SU-DHL-6 (cell line): Measurements from ENCODE around the gene MCRIP2.

Experiments
- H2AFZ ChIP-seq: fragments of 200-600 bp; sonication (generic); 2 replicates; pipeline ENCODE4 v1.6.1; 2014; ENCODE audit warnings: low read depth, mild to moderate bottlenecking, moderate library complexity, mixed read lengths, antibody characterized with exemption, low read length; ENCODE audit not compliant: severe bottlenecking
- H3F3A ChIP-seq: fragments of 200-600 bp; shearing (Covaris generic); 2 replicates; pipeline ENCODE4 v1.6.0; 2016; ENCODE audit warnings: antibody characterized with exemption, mild to moderate bottlenecking; ENCODE audit not compliant: insufficient read depth
- H3K27ac ChIP-seq: fragments of 200-600 bp; sonication (generic); 2 replicates; pipeline ENCODE4 v1.5.1; 2016; ENCODE audit warnings: low read depth, mild to moderate bottlenecking, low read length, moderate library complexity, mixed read lengths
- H3K27me3 ChIP-seq: fragments of 200-600 bp; sonication (generic), shearing (Covaris generic); 2 replicates; pipeline ENCODE4 v1.6.0; 2014; ENCODE audit warnings: mild to moderate bottlenecking, low read length
- H3K36me3 ChIP-seq: fragments of 200-600 bp; sonication (generic); 2 replicates; pipeline ENCODE4 v1.6.1; 2014; ENCODE audit warnings: mild to moderate bottlenecking, low read length, mixed read lengths
- H3K4me2 ChIP-seq: fragments of 300-600, 200-600 bp; shearing (Covaris generic), sonication (generic); 2 replicates; pipeline ENCODE4 v1.6.0; 2014; ENCODE audit warnings: low read length, low read depth, mild to moderate bottlenecking; ENCODE audit not compliant: poor library complexity, severe bottlenecking
- H3K4me3 ChIP-seq: fragments of 200-600 bp; sonication (generic); 2 replicates; pipeline ENCODE4 v1.5.1; 2014; ENCODE audit warnings: antibody characterized with exemption, low read length, mild to moderate bottlenecking, mixed read lengths; ENCODE audit not compliant: insufficient read depth, poor library complexity, severe bottlenecking
- H3K79me2 ChIP-seq: fragments of 200-600 bp; sonication (generic); 2 replicates; pipeline ENCODE4 v1.6.1; 2014; ENCODE audit warnings: mild to moderate bottlenecking, low read length, moderate library complexity; ENCODE audit not compliant: insufficient read depth
- H3K9ac ChIP-seq: fragments of 200-600 bp; sonication (generic); 2 replicates; pipeline ENCODE4 v1.7.0; 2014; ENCODE audit warnings: mild to moderate bottlenecking, low read length
- H3K9me2 ChIP-seq: fragments of 200-600 bp; sonication (generic); replicated peaks from 2 replicates; pipeline ENCODE4 v1.6.1; 2014; ENCODE audit warnings: low read length; ENCODE audit not compliant: insufficient read depth
- H3K9me3 ChIP-seq: fragments of 200-600 bp; sonication (generic); 2 replicates; pipeline ENCODE4 v1.6.1; 2014; ENCODE audit warnings: low read length, mixed read lengths; ENCODE audit not compliant: insufficient read depth
- H4K20me1 ChIP-seq: fragments of 200-600 bp; sonication (generic); 2 replicates; pipeline ENCODE4 v1.6.1; 2014; ENCODE audit warnings: low read depth, mild to moderate bottlenecking, antibody characterized with exemption, low read length, moderate library complexity, mixed read lengths
- CTCF ChIP-seq: fragments of 200-600 bp; sonication (generic); IDR thresholded peaks from one replicate; pipeline ENCODE4 v1.5.1; 2017; ENCODE audit warnings: antibody characterized with exemption, mild to moderate bottlenecking, low read length, moderate library complexity; ENCODE audit not compliant: insufficient read depth, poor library complexity, severe bottlenecking
- EZH2phosphoT487 ChIP-seq: fragments of 200-600 bp; sonication (generic), shearing (Covaris generic); conservative IDR thresholded peaks from 2 replicates; pipeline ENCODE4 v1.6.1; 2018; ENCODE audit warnings: mild to moderate bottlenecking, antibody characterized with exemption, low read length, moderate library complexity, mixed read lengths

MCRIP2 gene

GRCh38 chr16:658679-659571 lies 17.3 kb downstream of the MCRIP2 start:
- TF ChIP-seq CTCF (no peak), EZH2phosphoT487 (no peak)
- Histone ChIP-seq H3K36me3 (no peaks in the 10 kb centered on the region), H3K4me2 (no peak overlapping the region), H3K27me3 (no peaks in the 10 kb centered on the region), H3K27ac (no peak overlapping the region), H3K9me2 (no peaks in the 10 kb centered on the region), H3K4me3 (no peak overlapping the region), H3K9ac (no peak overlapping the region), H3K9me3 (no peaks in the 10 kb centered on the region), H2AFZ (no peak overlapping the region), H3K79me2 (no peaks in the 10 kb centered on the region), H4K20me1 (no peaks in the 10 kb centered on the region), H3F3A (no peaks in the 10 kb centered on the region)

GRCh38 chr16:659618-660017 lies 18.0 kb downstream of the MCRIP2 start:
- Histone ChIP-seq H3K36me3 (no peaks in the 10 kb centered on the region), H3K27me3 (no peaks in the 10 kb centered on the region), H3K27ac (no peak overlapping the region), H4K20me1 (no peaks in the 10 kb centered on the region), H3K79me2 (no peaks in the 10 kb centered on the region), H3K9ac (no peak overlapping the region), H3K9me2 (no peaks in the 10 kb centered on the region), H3K4me3 (no peak overlapping the region), H3K4me2 (no peak overlapping the region), H2AFZ (no peak overlapping the region), H3K9me3 (no peaks in the 10 kb centered on the region), H3F3A (no peaks in the 10 kb centered on the region)
- TF ChIP-seq EZH2phosphoT487 (no peak), CTCF (no peak)

GRCh38 chr16:660132-660458 lies 18.5 kb downstream of the MCRIP2 start:
- H3K9me3 ChIP-seq: no peaks in the 10 kb centered on the region
- no peak overlapping the region for H3K4me3 ChIP-seq
- no peaks in the 10 kb centered on the region for H3K9me2 ChIP-seq
- H3K27ac ChIP-seq: no peak overlapping the region
- no peak overlapping the region for H3K9ac ChIP-seq
- no peak overlapping the region for H3K4me2 ChIP-seq
- H3F3A ChIP-seq: no peaks in the 10 kb centered on the region
- no peaks in the 10 kb centered on the region for H3K27me3 ChIP-seq
- H2AFZ ChIP-seq: no peak overlapping the region
- no peak for TF ChIP-seq EZH2phosphoT487
- TF ChIP-seq CTCF: no peak
- no peaks in the 10 kb centered on the region for H3K36me3 ChIP-seq
- H4K20me1 ChIP-seq: no peaks in the 10 kb centered on the region
- no peaks in the 10 kb centered on the region for H3K79me2 ChIP-seq
